SK-N-SH (cell line): Measurements from ENCODE around the gene ADAMTS2. TPM values are rescaled to one million over a fixed set of nuclear protein-coding genes. Genes with fewer than 3 reads are reported as not detected.

Source experiments
- CTCF ChIA-PET: fragments of 300-600, 350-600 bp; formaldehyde crosslinking; extraction: SDS; loops from one replicate; lab custom pipeline; 2021; lab: Yijun Ruan, JAX
- POLR2A ChIA-PET: fragments of 350-600 bp; sonication (Branson Sonifier 250); formaldehyde crosslinking; extraction: SDS; loops from one replicate; lab custom pipeline; 2020; ENCODE audit warnings: antibody characterized with exemption, inconsistent platforms; lab: Yijun Ruan, JAX
- DNase-seq: peaks from one replicate; pipeline ENCODE4 v3.0.0; 2012
- H2AFZ ChIP-seq: fragments of 200-600 bp; sonication (generic); 2 replicates; pipeline ENCODE4 v1.8.1; 2016; ENCODE audit warnings: antibody characterized with exemption, mild to moderate bottlenecking, low read depth
- H3F3A ChIP-seq: fragments of 200-600 bp; sonication (generic); replicated peaks from 2 replicates; pipeline ENCODE3; 2016; ENCODE audit warnings: antibody characterized with exemption, mild to moderate bottlenecking; ENCODE audit not compliant: insufficient read depth
- H3K27ac ChIP-seq, 2 experiments: fragments of 200-500 bp in 1 of 2; fragments of 200-600 bp in 1 of 2; sonication (Bioruptor generic) in 1 of 2; sonication (generic), shearing (Covaris generic) in 1 of 2; 2 replicates each; pipeline versions ENCODE4 v1.5.1 to v1.6.1; 2014 to 2016; ENCODE audit warnings: low read depth in 2 of 2, inconsistent platforms in 1 of 2, low read length in 1 of 2, mild to moderate bottlenecking in 1 of 2, mixed read lengths in 1 of 2
- H3K27me3 ChIP-seq: fragments of 200-600 bp; sonication (generic), shearing (Covaris generic); 2 replicates; pipeline ENCODE4 v1.6.1; 2016; ENCODE audit warnings: mixed run types; ENCODE audit not compliant: insufficient read depth
- H3K36me3 ChIP-seq, 2 experiments: fragments of 200-500 bp in 1 of 2; fragments of 200-600 bp in 1 of 2; sonication (Bioruptor generic) in 1 of 2; sonication (generic) in 1 of 2; replicated peaks in 1 of 2; 2 replicates each; pipeline versions ENCODE3 to v1.5.1; 2014 to 2016; ENCODE audit warnings: low read length in 1 of 2, mild to moderate bottlenecking in 1 of 2; ENCODE audit not compliant: insufficient read depth in 2 of 2, control insufficient read depth in 1 of 2
- H3K4me1 ChIP-seq, 2 experiments: fragments of 200-500 bp in 1 of 2; fragments of 200-600 bp in 1 of 2; sonication (Bioruptor generic) in 1 of 2; sonication (generic), shearing (Covaris generic) in 1 of 2; 2 replicates each; pipeline versions ENCODE4 v1.5.1 to v1.6.1; 2014 to 2016; ENCODE audit warnings: low read depth in 1 of 2, low read length in 1 of 2, mixed run types in 1 of 2; ENCODE audit not compliant: insufficient read depth in 2 of 2, control insufficient read depth in 1 of 2
- H3K4me2 ChIP-seq: fragments of 200-600 bp; sonication (generic), shearing (Covaris generic); 2 replicates; pipeline ENCODE4 v1.6.1; 2017; ENCODE audit warnings: mixed run types
- H3K4me3 ChIP-seq, 2 experiments: fragments of 200-500 bp in 1 of 2; fragments of 200-600 bp in 1 of 2; sonication (Bioruptor generic) in 1 of 2; sonication (generic), shearing (Covaris generic) in 1 of 2; 2 replicates each; pipeline versions ENCODE4 v1.5.1 to v1.8.1; 2014 to 2016; ENCODE audit warnings: low read depth in 2 of 2, inconsistent platforms in 1 of 2, low read length in 1 of 2, mild to moderate bottlenecking in 1 of 2, mixed read lengths in 1 of 2, moderate library complexity in 1 of 2
- H3K79me2 ChIP-seq: fragments of 200-600 bp; sonication (generic); 2 replicates; pipeline ENCODE4 v1.8.1; 2017; ENCODE audit warnings: mild to moderate bottlenecking; ENCODE audit not compliant: insufficient read depth
- H3K9ac ChIP-seq: fragments of 200-600 bp; sonication (generic); 2 replicates; pipeline ENCODE4 v1.6.1; 2017; ENCODE audit warnings: mixed run types
- H3K9me2 ChIP-seq: fragments of 200-600 bp; sonication (generic); 2 replicates; pipeline ENCODE4 v1.6.1; 2017; ENCODE audit warnings: mixed run types
- H3K9me3 ChIP-seq: fragments of 200-600 bp; sonication (generic); 2 replicates; pipeline ENCODE4 v1.6.1; 2017; ENCODE audit warnings: mixed run types, mild to moderate bottlenecking, moderate library complexity
- H4K20me1 ChIP-seq: fragments of 200-600 bp; sonication (generic); 2 replicates; pipeline ENCODE4 v1.6.1; 2017; ENCODE audit warnings: mild to moderate bottlenecking, mixed run types; ENCODE audit not compliant: insufficient read depth
- EP300 ChIP-seq, 2 experiments: IDR thresholded peaks; 2 replicates each; pipeline versions ENCODE4 v1.4.0 to v1.6.1; 2012; ENCODE audit warnings: borderline replicate concordance in 1 of 2, low read depth in 1 of 2, low read length in 1 of 2
- FOXJ3 ChIP-seq: sonication (generic); formaldehyde crosslinking; IDR thresholded peaks from 2 replicates; pipeline ENCODE4 v1.5.1; 2020; ENCODE audit warnings: mild to moderate bottlenecking, missing genetic modification reagents
- GABPA ChIP-seq: IDR thresholded peaks from 2 replicates; pipeline ENCODE4 v1.4.0; 2012; ENCODE audit warnings: low read depth, mild to moderate bottlenecking
- GATA2 ChIP-seq: sonication (generic); formaldehyde crosslinking; IDR thresholded peaks from 2 replicates; pipeline ENCODE4 v1.5.0; 2020; ENCODE audit warnings: mild to moderate bottlenecking, missing genetic modification reagents
- MAX ChIP-seq: IDR thresholded peaks from 2 replicates; pipeline ENCODE4 v1.4.0; 2012; ENCODE audit warnings: low read depth
- NFIC ChIP-seq: IDR thresholded peaks from 2 replicates; pipeline ENCODE4 v1.4.0; 2012; ENCODE audit warnings: borderline replicate concordance
- RCOR1 ChIP-seq: fragments of 150-350 bp; IDR thresholded peaks from 2 replicates; pipeline ENCODE4 v1.6.1; 2017; ENCODE audit warnings: antibody characterized with exemption, low read length
- RXRA ChIP-seq: IDR thresholded peaks from 2 replicates; pipeline ENCODE4 v1.4.0; 2012; ENCODE audit warnings: low read depth, mild to moderate bottlenecking, borderline replicate concordance
- TAF1 ChIP-seq: IDR thresholded peaks from 2 replicates; pipeline ENCODE4 v1.6.1; 2012; ENCODE audit warnings: low read depth, mild to moderate bottlenecking, low read length, moderate library complexity, borderline replicate concordance
- WGBS: methylation state at CpG from one replicate; pipeline ENCODE4 v1.1.6; 2017; ENCODE audit warnings: low lambda C conversion rate; 5-methylcytosine and 5-hydroxymethylcytosine counted together
- polyA plus RNA-seq, 3 experiments: library from polyadenylated mRNA; depleted of rRNA; stranded (reverse); fragments of >200 nt; gene quantifications; 2 replicates each; pipeline ENCODE4 v1.2.3, GENCODE V29; 2012
- TF ChIP-seq, protein P1 (sequence below): IDR thresholded peaks from 2 replicates; pipeline ENCODE4 v1.4.0; 2012; ENCODE audit warnings: low read depth, borderline replicate concordance

Gene ADAMTS2
- polyA plus RNA-seq, 1 of the 3 experiments (the other 2 are of a cell fraction), result 0.12 TPM

DNA sequence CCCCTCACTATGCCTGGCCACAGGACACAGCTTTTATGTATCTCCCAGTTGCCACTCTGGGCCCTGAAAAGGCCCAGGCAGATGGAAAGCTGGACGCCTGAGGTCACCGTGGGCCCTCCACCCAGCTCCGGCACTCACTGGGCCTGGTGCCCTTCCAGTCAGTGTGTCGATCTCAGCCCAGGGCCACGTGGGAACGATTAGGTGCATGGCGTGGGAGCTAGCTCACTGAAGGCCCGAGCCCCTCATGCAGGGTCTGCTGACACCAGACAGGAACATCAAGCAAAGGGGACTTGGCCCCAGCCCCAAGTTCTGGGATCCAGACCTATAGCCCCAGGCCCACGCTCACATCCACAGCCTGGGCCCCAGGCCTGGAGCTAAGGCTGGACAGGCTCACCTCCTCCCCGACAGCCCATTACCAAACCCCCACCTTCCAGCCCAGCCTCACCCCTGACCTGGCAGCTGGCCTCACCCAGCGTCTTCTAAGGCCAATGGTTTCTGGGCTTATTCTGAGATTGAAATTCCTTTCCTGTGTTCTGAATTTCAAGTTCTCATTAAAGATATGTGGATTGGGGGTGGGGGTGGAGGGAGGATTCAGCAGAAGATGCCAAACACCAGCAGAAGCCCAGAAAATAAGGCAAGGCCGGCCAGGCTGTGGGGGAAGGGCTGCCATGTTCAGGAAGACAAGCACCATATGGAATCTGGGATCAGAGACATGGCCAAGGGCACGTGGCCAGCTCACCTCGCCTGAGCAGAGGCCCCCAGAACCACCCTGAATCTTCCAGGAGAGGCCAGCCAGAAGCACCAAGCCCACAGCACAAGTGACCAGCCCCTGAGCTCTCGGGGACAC is 74.5 kb downstream of the ADAMTS2 start (continued):
- TF ChIP-seq TAF1, result no peak
- TF ChIP-seq, protein P1, sequence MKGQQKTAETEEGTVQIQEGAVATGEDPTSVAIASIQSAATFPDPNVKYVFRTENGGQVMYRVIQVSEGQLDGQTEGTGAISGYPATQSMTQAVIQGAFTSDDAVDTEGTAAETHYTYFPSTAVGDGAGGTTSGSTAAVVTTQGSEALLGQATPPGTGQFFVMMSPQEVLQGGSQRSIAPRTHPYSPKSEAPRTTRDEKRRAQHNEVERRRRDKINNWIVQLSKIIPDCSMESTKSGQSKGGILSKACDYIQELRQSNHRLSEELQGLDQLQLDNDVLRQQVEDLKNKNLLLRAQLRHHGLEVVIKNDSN, result no peak
- peak in 1 of 2 experiments; percentile 71; a peak in 2 of 4 replicates for TF ChIP-seq EP300 (IDR thresholded peaks at IDR 0.05; ENCODE audit: borderline replicate concordance in 1 of 2, low read depth in 1 of 2, low read length in 1 of 2)
- no peak for TF ChIP-seq MAX
- TF ChIP-seq FOXJ3 (CRISPR knock-in tag), result 0 out of 2 replicates have a peak, but pooled peaks have one; percentile 34
- no peak for TF ChIP-seq NFIC

DNA sequence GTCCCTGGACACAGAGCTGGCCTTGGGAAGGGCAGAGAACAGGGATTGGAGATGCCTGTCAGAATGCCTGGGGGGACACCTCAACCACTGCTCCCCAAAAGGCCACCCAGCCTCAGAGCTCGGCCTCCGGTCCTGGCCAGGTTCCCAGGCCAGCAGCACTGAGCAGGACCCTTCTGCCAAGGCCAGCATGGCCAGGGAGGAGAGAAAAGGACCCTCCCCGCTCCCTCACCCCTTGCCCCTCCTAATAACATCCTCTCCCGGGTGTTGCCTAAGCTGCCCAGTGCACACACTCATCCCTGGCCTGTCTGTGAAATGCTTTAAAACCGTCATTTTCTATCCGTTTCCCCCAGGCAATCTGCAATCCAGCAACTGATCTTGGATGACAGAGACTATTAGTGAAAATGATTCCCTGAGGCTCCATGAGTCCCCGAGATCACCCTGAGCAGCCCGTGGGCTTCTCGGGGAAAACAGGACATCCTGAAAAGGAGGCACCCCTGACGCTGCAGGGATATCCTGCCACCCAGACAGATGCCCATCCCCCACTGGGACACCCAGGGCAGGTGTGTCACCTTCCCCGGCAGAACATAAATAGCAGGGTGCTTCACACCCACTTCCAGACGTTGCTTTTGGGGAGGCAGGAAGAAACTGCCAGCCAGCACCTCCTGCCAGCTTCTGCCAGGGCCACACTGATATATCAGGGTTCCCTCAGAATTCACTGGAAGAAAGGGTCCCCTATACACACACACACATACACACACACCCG is 75.3 kb downstream of the ADAMTS2 start:
- no peaks in the 10 kb centered on the region for H3K9me3 ChIP-seq
- no peaks in the 10 kb centered on the region for H3K36me3 ChIP-seq
- POLR2A ChIA-PET, result interaction anchor here (0.8 to 1.8 kb wide), 5 partner anchors 15 to 354 kb away, joined by 3 to 13 read pairs (median 3); partner anchors contain the start of gene HNRNPH1
- no peaks in the 10 kb centered on the region for H4K20me1 ChIP-seq
- H3K9me2 ChIP-seq, result no peaks in the 10 kb centered on the region
- peak overlapping the region in 1 of 2 experiments; percentile 96; a peak in 2 of 4 replicates for H3K27ac ChIP-seq
- 38% methylated on average over 10 of the region's 13 CpGs for WGBS
- peaks cover 0 to 100% of the 10 kb centered on the region in 2 experiments; a peak in 1 of 4 replicates for H3K4me1 ChIP-seq
- no peaks in the 10 kb centered on the region for H3K79me2 ChIP-seq
- H3K4me3 ChIP-seq, result no peak overlapping the region
- DNase-seq, result peak; percentile 74
- no peak for TF ChIP-seq RXRA
- TF ChIP-seq RCOR1, result peak; percentile 20; the same call in 1 of the 2 replicates
- 0 out of 4 replicates have a peak, but pooled peaks of 1 of the 2 experiments have one; percentile 24 for TF ChIP-seq EP300 (IDR thresholded peaks at IDR 0.05; ENCODE audit: borderline replicate concordance in 1 of 2, low read depth in 1 of 2, low read length in 1 of 2)
- peak; percentile 37; the same call in 1 of the 2 replicates for TF ChIP-seq GATA2
- no peak for TF ChIP-seq GABPA
- CTCF ChIA-PET, result interaction anchor here (1.0 to 6.2 kb wide), 7 partner anchors 9 to 224 kb away, joined by 4 to 35 read pairs (median 11); no protein-coding TSS in a partner anchor
- H3K27me3 ChIP-seq, result no peaks in the 10 kb centered on the region
- no peak overlapping the region for H3K9ac ChIP-seq
- H2AFZ ChIP-seq, result no peak overlapping the region
- no peaks in the 10 kb centered on the region for H3F3A ChIP-seq
- no peak overlapping the region for H3K4me2 ChIP-seq
